Psoas muscle (tissue), 8 donors: ENCODE measurements around the gene IL18R1. TPM values are rescaled to one million over a fixed set of nuclear protein-coding genes. Genes with fewer than 3 reads are reported as not detected.

Source experiments
- ATAC-seq, 4 donors: fragments of 200-7000 bp; cut with Tn5 transposase; one replicate each; pipeline ENCODE4 v1.9.1; 2020; ENCODE audit warnings: moderate library complexity in 3 of 4, mild to moderate bottlenecking in 2 of 4
- DNase-seq, 2 donors: peaks; one replicate each; pipeline ENCODE4 v3.0.0-alpha.2; 2020
- H3K27ac ChIP-seq: fragments of 200-600 bp; one replicate; pipeline ENCODE4 v1.8.0; 2022
- H3K27me3 ChIP-seq, 3 donors: fragments of 200-600 bp in 1 of 3; one replicate each; pipeline versions ENCODE4 v1.6.1 to v1.8.0; 2013 to 2022; ENCODE audit warnings: low read length in 2 of 3, mild to moderate bottlenecking in 2 of 3, moderate library complexity in 1 of 3; ENCODE audit not compliant: insufficient read depth in 3 of 3
- H3K36me3 ChIP-seq, 2 donors: fragments of 200-600 bp in 1 of 2; one replicate each; pipeline versions ENCODE4 v1.6.1 to v1.8.0; 2013 to 2022; ENCODE audit warnings: low read depth in 1 of 2, mild to moderate bottlenecking in 1 of 2, moderate library complexity in 1 of 2; ENCODE audit not compliant: insufficient read depth in 1 of 2
- H3K4me1 ChIP-seq: fragments of 200-600 bp; one replicate; pipeline ENCODE4 v1.8.0; 2022
- H3K4me3 ChIP-seq: fragments of 200-600 bp; one replicate; pipeline ENCODE4 v1.8.0; 2022; ENCODE audit warnings: mild to moderate bottlenecking
- H3K9me3 ChIP-seq: fragments of 200-600 bp; one replicate; pipeline ENCODE4 v1.8.0; 2022
- CTCF ChIP-seq: fragments of 200-600 bp; IDR thresholded peaks from one replicate; pipeline ENCODE4 v1.8.0; 2022; ENCODE audit warnings: antibody characterized with exemption
- WGBS, 3 donors: extraction: QIAGEN DNeasy Blood & Tissue Kit; methylation state at CpG; one replicate each; pipeline versions ENCODE4 v1.1.6 to v1.1.7; 2013; 5-methylcytosine and 5-hydroxymethylcytosine counted together
- intact Hi-C, 2 donors: fragments of 100-400 bp; cut with DNase I; formaldehyde crosslinking; loops; one replicate each; pipeline versions ENCODE4 v1.11.0 to v1.14.2; 2022
- polyA plus RNA-seq, 3 donors: library from polyadenylated mRNA; stranded (reverse); fragments of 200-250 nt; gene quantifications; one replicate each; pipeline ENCODE4 v1.2.3, GENCODE V29; 2013
- total RNA-seq, 4 donors: library from RNA; stranded (reverse); fragmentation: NEBNext Ultra II Directional in 2 of 4; extraction: Animal tissue kit (Norgen Biotek cat#: 25700) in 2 of 4; gene quantifications; one replicate each; pipeline versions ENCODE4 v1.2.1 to v1.2.4, GENCODE V29; 2021 to 2023
- donor health status: healthy with polysubstance abuse.
- donor health status: DM: no; HTN: no; CAD: no; lungs with moderate emphysema.
- donor health status: Bipolar disorder and iron deficiency.
- donor health status: healthy.
- donor health status: DM: yes; HTN: yes; CAD: no.
- donor health status: DM: no; HTN: no; CAD: no.
- donor health status: DM: no; HTN: no; CAD: no.
- donor health status: DM: yes; HTN: yes; CAD: no.

Gene IL18R1
- total and polyA plus RNA-seq, 7 donors: 0.26 to 2.1 (median 0.83) TPM

DNA sequence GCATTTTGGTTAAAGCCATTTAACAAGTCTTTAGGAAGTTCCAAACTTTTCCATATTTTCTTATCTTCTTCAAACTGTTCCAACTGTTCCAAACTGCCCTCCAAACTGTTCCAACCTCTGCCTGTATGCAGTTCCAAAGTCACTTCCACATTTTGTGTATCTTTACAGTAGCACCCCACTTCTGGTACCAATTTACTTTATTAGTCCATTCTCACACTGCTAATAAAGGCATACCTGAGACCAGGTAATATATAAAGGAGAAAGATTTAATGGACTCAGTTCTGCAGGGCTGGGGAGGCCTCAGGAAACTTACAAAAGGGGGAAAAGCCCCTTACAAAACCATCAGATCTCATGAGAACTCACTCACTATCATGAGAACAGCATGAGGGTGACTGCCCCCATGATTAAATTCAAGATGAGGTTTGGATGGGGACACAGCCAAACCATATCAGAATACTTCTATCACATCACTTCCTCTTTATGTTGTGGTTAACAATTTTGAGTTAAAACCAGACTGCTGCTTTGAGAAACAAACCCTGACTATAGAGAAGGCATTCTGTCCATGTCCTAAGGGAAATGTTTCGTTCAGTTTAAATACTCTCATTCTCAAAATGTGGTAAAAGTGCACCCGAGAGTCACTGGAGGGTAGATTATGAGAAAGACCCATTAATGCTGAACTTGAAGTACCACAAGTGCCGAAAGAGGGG is 11.0 kb downstream of the IL18R1 start:
- no peaks in the 10 kb centered on the region for H3K27me3 ChIP-seq
- intact Hi-C loops: no loop called here
- H3K9me3 ChIP-seq: no peaks in the 10 kb centered on the region
- H3K4me3 ChIP-seq: no peak overlapping the region
- no peak overlapping the region for H3K27ac ChIP-seq
- WGBS, 3 donors: 80 to 86% (median 86%) methylated on average over 3 of the region's 3 CpGs
- ATAC-seq (no peak), DNase-seq (no peak)
- H3K36me3 ChIP-seq: no peaks in the 10 kb centered on the region
- H3K4me1 ChIP-seq: no peaks in the 10 kb centered on the region
- TF ChIP-seq CTCF: no peak

- no peak overlapping the region for H3K27ac ChIP-seq
- intact Hi-C loops: no loop called here
- DNase-seq: no peak
- no peaks in the 10 kb centered on the region for H3K36me3 ChIP-seq
- no peak overlapping the region for H3K4me3 ChIP-seq
- no peaks in the 10 kb centered on the region for H3K27me3 ChIP-seq
- H3K9me3 ChIP-seq: no peaks in the 10 kb centered on the region
- 83 to 85% (median 85%) methylated on average over 6 of the region's 6 CpGs for WGBS, 3 donors
- TF ChIP-seq CTCF: no peak
- H3K4me1 ChIP-seq: no peaks in the 10 kb centered on the region
- no peak for ATAC-seq
These were observed 11.9 kb downstream of the IL18R1 start for GRCh38 chr2:102367331-102367971.

- ATAC-seq (no peak), DNase-seq (no peak)
- no peaks in the 10 kb centered on the region for H3K4me1 ChIP-seq
- intact Hi-C loops: no loop called here
- no peak for TF ChIP-seq CTCF
- no peaks in the 10 kb centered on the region for H3K27me3 ChIP-seq
- 73 to 84% (median 79%) methylated on average over 5 of the region's 5 CpGs for WGBS, 3 donors
- no peaks in the 10 kb centered on the region for H3K36me3 ChIP-seq
- no peak overlapping the region for H3K27ac ChIP-seq
- no peak overlapping the region for H3K4me3 ChIP-seq
- no peaks in the 10 kb centered on the region for H3K9me3 ChIP-seq
These were observed 13.0 kb downstream of the IL18R1 start for GRCh38 chr2:102368461-102369109.

- no peaks in the 10 kb centered on the region for H3K9me3 ChIP-seq
- H3K27ac ChIP-seq: no peak overlapping the region
- intact Hi-C loops: no loop called here
- no peaks in the 10 kb centered on the region for H3K36me3 ChIP-seq
- no peaks in the 10 kb centered on the region for H3K4me1 ChIP-seq
- TF ChIP-seq CTCF: no peak
- ATAC-seq (no peak), DNase-seq (no peak)
- H3K4me3 ChIP-seq: no peak overlapping the region
- 76 to 91% (median 86%) methylated on average over 1 of the region's 1 CpG for WGBS, 3 donors
- no peaks in the 10 kb centered on the region for H3K27me3 ChIP-seq
These were observed 14.3 kb downstream of the IL18R1 start for GRCh38 chr2:102369866-102370265.
